Karpas-422 (cell line): ENCODE data around the gene SOX12. TPM values are rescaled to one million over a fixed set of nuclear protein-coding genes. Genes with fewer than 3 reads are reported as not detected.
"Not testable (repeated sequence)": the region's sequence is repeated elsewhere in the genome, so short reads cannot be mapped to it uniquely, and the experiment has no call there.

Source experiments
- DNase-seq: peaks from one replicate; pipeline ENCODE4 v3.0.0-alpha.2; 2015
- H2AFZ ChIP-seq: fragments of 200-600 bp; sonication (generic); 2 replicates; pipeline ENCODE4 v1.6.1; 2014; ENCODE audit warnings: antibody characterized with exemption, low read length, mixed read lengths
- H3K27ac ChIP-seq: fragments of 200-600 bp; sonication (generic); 2 replicates; pipeline ENCODE4 v1.5.1; 2014; ENCODE audit warnings: mild to moderate bottlenecking, low read length, moderate library complexity
- H3K27me3 ChIP-seq: fragments of 200-600 bp; sonication (generic); 2 replicates; pipeline ENCODE4 v1.6.1; 2014; ENCODE audit warnings: low read length, mixed read lengths
- H3K36me3 ChIP-seq: fragments of 200-600 bp; sonication (generic); 2 replicates; pipeline ENCODE4 v1.6.1; 2014; ENCODE audit warnings: low read length, mixed read lengths; ENCODE audit not compliant: insufficient read depth
- H3K4me1 ChIP-seq: fragments of 200-600 bp; sonication (generic); 2 replicates; pipeline ENCODE4 v1.6.1; 2014; ENCODE audit warnings: mild to moderate bottlenecking, low read length, mixed read lengths
- H3K4me2 ChIP-seq: fragments of 200-600 bp; sonication (generic); 2 replicates; pipeline ENCODE4 v1.6.1; 2014; ENCODE audit warnings: low read length, low read depth, mild to moderate bottlenecking; ENCODE audit not compliant: poor library complexity, severe bottlenecking
- H3K4me3 ChIP-seq: fragments of 200-600 bp; sonication (generic); 2 replicates; pipeline ENCODE4 v1.5.1; 2014; ENCODE audit warnings: mild to moderate bottlenecking, antibody characterized with exemption, low read length, mixed read lengths
- H3K79me2 ChIP-seq: fragments of 200-600 bp; sonication (generic); 2 replicates; pipeline ENCODE4 v1.6.1; 2014; ENCODE audit warnings: mild to moderate bottlenecking, low read length, mixed read lengths
- H3K9ac ChIP-seq: fragments of 200-600 bp; sonication (generic); 2 replicates; pipeline ENCODE4 v1.6.0; 2014; ENCODE audit warnings: low read length
- H3K9me2 ChIP-seq: fragments of 200-600 bp; sonication (generic), shearing (Covaris generic); replicated peaks from 2 replicates; pipeline ENCODE4 v1.6.0; 2014; ENCODE audit warnings: mild to moderate bottlenecking, low read length, moderate library complexity; ENCODE audit not compliant: insufficient read depth
- H3K9me3 ChIP-seq: fragments of 300-700, 200-600 bp; sonication (generic); 2 replicates; pipeline ENCODE4 v1.6.1; 2014; ENCODE audit warnings: low read length, mixed read lengths
- H4K20me1 ChIP-seq: fragments of 200-600 bp; sonication (generic); 2 replicates; pipeline ENCODE4 v1.6.1; 2014; ENCODE audit warnings: mild to moderate bottlenecking, antibody characterized with exemption, low read length, low read depth; ENCODE audit not compliant: insufficient read depth
- total RNA-seq: library from RNA; depleted of rRNA; stranded (reverse); fragments of >200 nt; shearing (Covaris generic); gene quantifications from 2 replicates; pipeline ENCODE4 v1.2.3, GENCODE V29; 2014; ENCODE audit warnings: low replicate concordance

The SOX12 gene
- total RNA-seq, 1 experiment from 2014 or later, result 8.3 TPM

DNA sequence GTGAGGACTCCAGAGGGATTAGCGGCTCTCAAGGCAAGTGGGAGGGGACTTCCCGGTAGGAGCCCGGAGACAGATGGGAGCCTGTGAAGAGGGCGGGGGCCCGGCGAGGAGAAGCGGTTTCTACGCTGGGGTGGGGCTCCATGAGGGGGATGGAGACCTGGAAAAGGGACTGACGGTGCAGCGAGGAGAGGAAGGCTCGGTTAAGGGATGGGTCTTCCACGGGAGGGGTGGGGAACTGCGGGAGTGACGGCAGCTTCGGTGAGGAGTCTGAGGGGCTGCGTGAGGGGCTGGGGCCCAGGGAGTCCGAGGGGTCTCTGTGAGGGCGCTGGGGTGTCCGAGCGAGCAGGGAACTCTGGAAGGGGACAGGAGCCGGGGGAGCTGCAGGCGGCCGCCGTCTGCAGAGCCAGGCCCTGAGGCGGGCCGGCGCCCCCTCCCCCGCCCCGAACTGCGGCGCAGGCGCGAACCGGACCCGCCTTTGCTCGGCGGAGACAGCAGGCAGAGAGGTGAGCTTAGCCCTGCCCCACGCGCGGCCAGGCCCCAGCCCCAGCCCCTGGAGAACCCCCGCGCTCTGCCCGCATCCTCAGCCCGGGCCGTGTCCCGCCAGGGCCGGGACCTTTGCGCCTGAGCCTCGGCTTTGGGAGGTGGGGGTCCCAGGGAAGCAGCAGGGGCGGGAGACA is 21.4 kb downstream of the SOX12 start, which contains the start of gene NRSN2:
TSS of gene NRSN2 (plus strand) at position 472 of the 677 bp plus-strand sequence. CDS start 2,533 bp downstream, outside the sequence.
- DNase-seq, result peak; percentile 83
- H3K4me1 ChIP-seq, result peaks cover 20% of the 10 kb centered on the region
- H3K27me3 ChIP-seq, result no peaks in the 10 kb centered on the region
- H3K4me3 ChIP-seq, result peak within 1 kb of the TSS; percentile 84
- H3K4me2 ChIP-seq, result peak within 1 kb of the TSS; percentile 90
- peaks cover 15% of the 10 kb centered on the region for H3K79me2 ChIP-seq
- H4K20me1 ChIP-seq, result no peaks in the 10 kb centered on the region
- peak within 1 kb of the TSS; percentile 79 for H3K27ac ChIP-seq
- peak within 1 kb of the TSS; percentile 88 for H3K9ac ChIP-seq
- H3K9me2 ChIP-seq, result no peaks in the 10 kb centered on the region
- peak within 1 kb of the TSS; percentile 72 for H2AFZ ChIP-seq
- no peaks in the 10 kb centered on the region for H3K9me3 ChIP-seq
- peaks cover 6% of the 10 kb centered on the region; the same call in 1 of the 2 replicates for H3K36me3 ChIP-seq

DNA sequence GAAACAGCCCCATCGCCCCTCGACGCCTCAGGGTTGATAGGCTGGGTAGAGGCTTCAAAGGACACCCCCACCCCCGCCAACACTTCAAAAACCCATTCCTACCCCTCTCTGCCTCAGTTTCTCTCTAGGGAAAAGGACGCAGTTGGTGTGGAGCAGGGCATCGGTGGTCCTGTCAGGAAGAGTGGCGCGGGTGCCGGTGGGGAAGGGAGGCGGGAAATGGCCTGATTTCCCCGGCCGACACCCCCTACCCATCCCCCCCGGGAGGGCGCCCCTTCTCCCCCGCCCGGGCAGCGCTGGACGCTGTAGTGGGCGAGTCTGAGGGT is 21.9 kb downstream of the SOX12 start:
- H3K9me3 ChIP-seq, result no peaks in the 10 kb centered on the region
- peak overlapping the region; percentile 88 for H3K9ac ChIP-seq
- DNase-seq, result no peak
- peak overlapping the region; percentile 90 for H3K4me2 ChIP-seq
- H3K79me2 ChIP-seq, result peaks cover 15% of the 10 kb centered on the region
- H3K4me3 ChIP-seq, result peak overlapping the region; percentile 84
- H3K27ac ChIP-seq, result peak overlapping the region; percentile 79
- H2AFZ ChIP-seq, result no peak overlapping the region
- no peaks in the 10 kb centered on the region for H4K20me1 ChIP-seq
- H3K27me3 ChIP-seq, result no peaks in the 10 kb centered on the region
- H3K9me2 ChIP-seq, result no peaks in the 10 kb centered on the region
- peaks cover 6% of the 10 kb centered on the region; the same call in 1 of the 2 replicates for H3K36me3 ChIP-seq
- peaks cover 20% of the 10 kb centered on the region for H3K4me1 ChIP-seq

DNA sequence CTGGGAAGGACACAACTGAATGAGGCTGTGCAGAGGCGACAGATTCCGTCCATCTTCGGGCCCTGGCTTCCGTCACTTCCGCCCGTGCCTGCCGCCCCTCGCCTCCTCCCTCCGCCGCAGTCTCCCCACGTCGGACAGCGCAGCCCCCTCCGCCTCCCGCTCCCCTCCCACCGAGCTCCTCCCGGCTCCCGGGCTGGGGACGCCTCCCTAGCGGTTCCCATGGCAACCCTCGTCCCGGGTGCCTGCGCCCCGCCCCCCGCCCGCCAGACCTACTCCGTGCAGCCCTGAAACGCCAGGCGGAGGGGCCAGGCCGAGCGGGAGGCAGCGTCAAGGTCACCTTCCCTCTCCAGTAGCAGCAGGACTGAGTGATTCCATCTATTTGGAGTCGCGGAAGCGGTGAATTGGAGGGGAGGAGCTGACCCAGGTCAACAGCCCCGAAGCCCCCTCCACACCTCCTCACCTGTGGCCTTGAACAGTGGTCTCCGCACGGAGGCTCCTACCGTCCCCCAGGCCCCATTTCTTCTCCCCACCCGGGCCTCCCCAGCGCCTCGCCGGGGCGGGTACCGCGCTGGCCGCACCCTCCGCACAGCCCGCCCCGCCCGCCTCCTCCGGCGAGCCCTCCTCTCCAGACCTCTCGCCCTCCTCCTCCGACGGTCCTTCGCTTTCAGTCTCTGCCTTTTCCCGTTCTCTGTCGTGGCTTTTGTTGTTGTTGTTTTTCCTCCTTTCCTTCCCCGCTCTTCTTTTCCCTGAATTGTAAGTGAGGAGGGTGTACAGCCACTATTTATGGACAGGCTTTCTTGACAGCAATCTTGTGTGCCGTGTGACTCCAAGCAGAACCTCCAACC is 22.5 kb downstream of the SOX12 start:
- Histone ChIP-seq H3K36me3 (peaks cover 6% of the 10 kb centered on the region; the same call in 1 of the 2 replicates), H3K27ac (peak overlapping the region; percentile 79)

DNA sequence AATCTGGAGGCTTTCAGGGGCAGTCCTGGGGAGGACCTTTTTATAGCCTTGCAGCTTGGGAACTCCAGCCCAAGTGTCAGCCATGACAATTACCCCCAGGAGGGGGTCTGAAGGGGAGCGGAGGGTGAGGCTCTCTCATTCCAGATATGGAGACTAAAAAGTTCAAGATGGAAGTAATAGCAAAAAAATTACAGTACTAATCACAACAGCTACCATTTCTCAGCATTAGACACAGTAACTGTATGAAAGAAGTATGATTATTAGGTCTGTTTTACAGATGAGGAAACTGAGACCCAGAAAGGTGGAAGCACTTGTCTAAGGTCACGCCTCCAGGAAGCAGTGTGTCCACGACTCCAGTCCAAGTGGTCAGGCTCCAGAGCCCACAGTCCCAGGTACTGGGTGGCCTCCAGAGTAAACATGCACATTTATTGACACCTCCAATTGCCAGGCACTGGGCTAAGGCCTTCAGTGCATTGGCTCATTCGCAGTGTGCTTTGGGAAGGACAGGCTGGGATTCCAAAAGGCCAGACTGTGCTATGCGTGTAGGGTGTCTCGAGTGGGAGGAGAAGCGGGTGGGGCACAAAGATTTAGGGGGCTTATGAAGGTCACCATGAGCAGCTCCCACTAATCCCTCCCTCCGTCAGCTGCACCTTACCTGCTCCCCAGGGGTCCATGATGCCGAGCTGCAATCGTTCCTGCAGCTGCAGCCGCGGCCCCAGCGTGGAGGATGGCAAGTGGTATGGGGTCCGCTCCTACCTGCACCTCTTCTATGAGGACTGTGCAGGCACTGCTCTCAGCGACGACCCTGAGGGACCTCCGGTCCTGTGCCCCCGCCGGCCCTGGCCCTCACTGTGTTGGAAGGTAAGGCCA is 23.9 kb downstream of the SOX12 start:
- Histone ChIP-seq H3K4me1 (peaks cover 20% of the 10 kb centered on the region), H3K79me2 (peaks cover 15% of the 10 kb centered on the region), H3K9me3 (no peaks in the 10 kb centered on the region), H2AFZ (no peak overlapping the region), H3K4me2 (peak overlapping the region; percentile 90), H3K9ac (peak overlapping the region; percentile 88; the same call in 1 of the 2 replicates), H3K4me3 (peak overlapping the region; percentile 84; the same call in 1 of the 2 replicates), H3K9me2 (no peaks in the 10 kb centered on the region), H4K20me1 (no peaks in the 10 kb centered on the region), H3K36me3 (peaks cover 6% of the 10 kb centered on the region; the same call in 1 of the 2 replicates), H3K27ac (no peak overlapping the region), H3K27me3 (no peaks in the 10 kb centered on the region)
- DNase-seq, result no peak

More for the DNA sequence above, 22.5 kb downstream of the SOX12 start:
- peak overlapping the region; percentile 88 for H3K9ac ChIP-seq
- H3K9me2 ChIP-seq, result no peaks in the 10 kb centered on the region
- peaks cover 20% of the 10 kb centered on the region for H3K4me1 ChIP-seq
- H3K79me2 ChIP-seq, result peaks cover 15% of the 10 kb centered on the region
- H3K4me3 ChIP-seq, result peak overlapping the region; percentile 84
- H3K27me3 ChIP-seq, result no peaks in the 10 kb centered on the region
- H4K20me1 ChIP-seq, result no peaks in the 10 kb centered on the region
- DNase-seq, result peak; percentile 98
- H3K4me2 ChIP-seq, result peak overlapping the region; percentile 90
- H2AFZ ChIP-seq, result peak overlapping the region; percentile 69; the same call in 1 of the 2 replicates
- no peaks in the 10 kb centered on the region for H3K9me3 ChIP-seq

DNA sequence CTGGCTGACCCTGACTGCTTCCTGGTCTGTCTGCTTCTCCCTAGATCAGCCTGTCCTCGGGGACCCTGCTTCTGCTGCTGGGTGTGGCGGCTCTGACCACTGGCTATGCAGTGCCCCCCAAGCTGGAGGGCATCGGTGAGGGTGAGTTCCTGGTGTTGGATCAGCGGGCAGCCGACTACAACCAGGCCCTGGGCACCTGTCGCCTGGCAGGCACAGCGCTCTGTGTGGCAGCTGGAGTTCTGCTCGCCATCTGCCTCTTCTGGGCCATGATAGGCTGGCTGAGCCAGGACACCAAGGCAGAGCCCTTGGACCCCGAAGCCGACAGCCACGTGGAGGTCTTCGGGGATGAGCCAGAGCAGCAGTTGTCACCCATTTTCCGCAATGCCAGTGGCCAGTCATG is 27.8 kb downstream of the SOX12 start:
- Histone ChIP-seq H3K36me3 (peaks cover 6% of the 10 kb centered on the region; the same call in 1 of the 2 replicates), H3K79me2 (no peaks in the 10 kb centered on the region), H2AFZ (no peak overlapping the region), H3K9me3 (no peaks in the 10 kb centered on the region), H4K20me1 (peaks cover 15% of the 10 kb centered on the region; the same call in 1 of the 2 replicates), H3K4me1 (peaks cover 16% of the 10 kb centered on the region), H3K27me3 (no peaks in the 10 kb centered on the region), H3K4me3 (no peak overlapping the region), H3K9ac (no peak overlapping the region), H3K9me2 (no peaks in the 10 kb centered on the region), H3K4me2 (no peak overlapping the region), H3K27ac (no peak overlapping the region)
- DNase-seq, result no peak

DNA sequence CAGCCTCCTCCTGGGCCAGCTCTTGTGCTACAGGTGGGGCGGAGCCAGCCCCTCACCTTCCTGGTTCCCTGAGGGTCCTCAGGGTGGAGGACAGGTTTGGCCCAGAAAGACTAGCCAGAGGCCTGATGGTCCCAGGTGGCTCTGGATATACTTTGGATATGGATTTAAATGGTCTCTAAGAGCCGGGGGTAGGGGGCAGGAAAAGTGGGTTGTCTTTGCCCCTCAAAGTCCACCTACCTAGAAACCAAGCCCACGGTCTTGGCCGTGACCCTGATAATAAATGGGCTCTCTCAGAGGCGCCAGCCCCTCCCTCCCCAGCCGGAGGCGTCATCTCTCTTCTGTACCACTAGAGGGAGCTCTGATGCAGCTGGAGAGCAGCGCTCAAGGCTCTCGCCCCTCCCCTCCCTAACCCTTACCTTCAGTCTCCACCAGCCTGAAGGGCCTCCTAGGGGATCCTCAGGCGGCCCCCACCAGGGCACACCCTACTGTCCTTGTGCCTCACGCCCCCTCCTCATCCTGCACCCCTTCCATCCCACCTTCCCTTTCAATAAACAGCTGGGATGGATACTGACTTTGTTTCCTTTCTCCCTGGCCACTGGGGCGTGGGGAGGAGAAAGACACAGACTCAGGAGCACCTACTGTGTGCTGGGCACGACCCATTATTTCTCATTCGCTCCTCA is 29.1 kb downstream of the SOX12 start:
- H3K79me2 ChIP-seq, result no peaks in the 10 kb centered on the region
- peaks cover 15% of the 10 kb centered on the region; the same call in 1 of the 2 replicates for H4K20me1 ChIP-seq
- no peak overlapping the region for H3K27ac ChIP-seq
- no peaks in the 10 kb centered on the region for H3K9me2 ChIP-seq
- no peaks in the 10 kb centered on the region for H3K27me3 ChIP-seq
- no peak overlapping the region for H3K4me2 ChIP-seq
- DNase-seq, result peak; percentile 96
- peaks cover 3% of the 10 kb centered on the region; the same call in 1 of the 2 replicates for H3K36me3 ChIP-seq
- no peak overlapping the region for H3K4me3 ChIP-seq
- H3K9ac ChIP-seq, result no peak overlapping the region
- H3K4me1 ChIP-seq, result peaks cover 18% of the 10 kb centered on the region
- no peaks in the 10 kb centered on the region for H3K9me3 ChIP-seq
- no peak overlapping the region for H2AFZ ChIP-seq

DNA sequence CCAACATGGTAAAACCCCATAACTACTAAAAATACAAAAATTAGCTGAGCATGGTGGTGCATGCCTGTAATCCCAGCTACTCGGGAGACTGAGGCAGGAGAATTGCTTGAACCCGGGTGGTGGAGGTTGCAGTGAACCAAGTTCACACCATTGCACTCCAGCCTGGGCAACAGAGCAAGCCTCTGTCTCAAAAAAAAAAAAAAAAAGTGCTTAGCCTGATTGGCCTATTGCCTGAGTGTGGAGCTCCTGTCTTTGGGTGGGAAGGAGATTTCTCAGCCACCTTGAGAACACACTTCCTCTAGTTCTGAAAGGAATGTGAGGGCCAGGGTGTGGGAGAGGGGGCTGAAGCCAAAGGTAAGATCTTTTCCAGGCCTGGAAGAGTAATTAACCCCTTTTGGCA is 30.8 kb downstream of the SOX12 start:
- H3K27ac ChIP-seq, H3K9me2 ChIP-seq, H3K9me3 ChIP-seq, DNase-seq, H3K4me3 ChIP-seq, H3K9ac ChIP-seq, H3K79me2 ChIP-seq, H2AFZ ChIP-seq, H3K27me3 ChIP-seq, H3K36me3 ChIP-seq, H3K4me2 ChIP-seq: not testable (repeated sequence)
- peaks cover 35% of the 10 kb centered on the region for H3K4me1 ChIP-seq
- peaks cover 15% of the 10 kb centered on the region; the same call in 1 of the 2 replicates for H4K20me1 ChIP-seq
